Neural crest cell (in vitro differentiated cells): ENCODE results near the gene LIPC. TPM values are rescaled to one million over a fixed set of nuclear protein-coding genes. Genes with fewer than 3 reads are reported as not detected.

Experiments
- DNase-seq: peaks from one replicate; pipeline ENCODE4 v3.0.0; 2021; ENCODE audit warnings: low read depth, mixed read lengths, low spot score
- H3K27ac Mint-ChIP-seq: one replicate; pipeline ENCODE4 v1.8.0; 2021; ENCODE audit warnings: mild to moderate bottlenecking, mixed read lengths; ENCODE audit not compliant: unreplicated experiment
- H3K27me3 Mint-ChIP-seq: 2 replicates; pipeline ENCODE4 v1.8.0; 2021; ENCODE audit warnings: low read depth, mild to moderate bottlenecking, mixed read lengths
- H3K36me3 Mint-ChIP-seq: 2 replicates; pipeline ENCODE4 v1.8.0; 2021; ENCODE audit warnings: low read depth, mild to moderate bottlenecking, mixed read lengths
- H3K4me1 Mint-ChIP-seq: 2 replicates; pipeline ENCODE4 v1.8.0; 2021; ENCODE audit warnings: mixed read lengths
- H3K4me3 Mint-ChIP-seq: one replicate; pipeline ENCODE4 v1.8.0; 2021; ENCODE audit warnings: mild to moderate bottlenecking, mixed read lengths
- H3K9me3 Mint-ChIP-seq: 2 replicates; pipeline ENCODE4 v1.8.0; 2021; ENCODE audit warnings: mixed read lengths
- total RNA-seq: library from RNA; stranded (reverse); gene quantifications from 2 replicates; pipeline ENCODE4 v1.2.1, GENCODE V29; 2021
- TF ChIP-seq, protein P1 (sequence below): fragments of 200-600 bp; sonication (generic); conservative IDR thresholded peaks from 2 replicates; pipeline ENCODE4 v1.5.0; 2021; ENCODE audit warnings: antibody characterized with exemption, mild to moderate bottlenecking

The LIPC gene
- total RNA-seq, 1 donor from 2014 or later: not detected

DNA sequence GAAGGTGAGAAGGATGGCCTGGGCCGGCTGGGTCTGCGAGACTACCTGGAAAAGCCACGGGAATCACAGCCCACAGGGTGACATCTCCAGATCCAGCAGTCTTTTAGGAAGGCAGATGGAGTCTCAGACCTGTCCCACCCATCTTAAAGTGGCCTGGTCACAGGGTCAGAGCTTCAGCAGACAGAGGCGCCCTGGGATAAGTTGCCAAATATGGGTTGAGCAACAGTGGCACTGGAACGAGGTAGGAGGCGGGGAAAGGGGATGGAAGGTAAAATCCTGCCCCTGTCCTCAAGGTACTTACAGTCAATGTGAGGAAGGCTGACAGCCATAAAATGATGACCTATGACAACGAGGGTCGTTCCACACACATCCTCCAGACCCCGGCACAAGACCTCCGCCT is 80.7 kb downstream of the LIPC start:
- no peaks in the 10 kb centered on the region for H3K27me3 Mint-ChIP-seq
- DNase-seq: no peak
- no peak overlapping the region for H3K27ac Mint-ChIP-seq

GRCh38 chr15:58513008-58513407 is 81.2 kb downstream of the LIPC start:
- TF ChIP-seq, protein P1, sequence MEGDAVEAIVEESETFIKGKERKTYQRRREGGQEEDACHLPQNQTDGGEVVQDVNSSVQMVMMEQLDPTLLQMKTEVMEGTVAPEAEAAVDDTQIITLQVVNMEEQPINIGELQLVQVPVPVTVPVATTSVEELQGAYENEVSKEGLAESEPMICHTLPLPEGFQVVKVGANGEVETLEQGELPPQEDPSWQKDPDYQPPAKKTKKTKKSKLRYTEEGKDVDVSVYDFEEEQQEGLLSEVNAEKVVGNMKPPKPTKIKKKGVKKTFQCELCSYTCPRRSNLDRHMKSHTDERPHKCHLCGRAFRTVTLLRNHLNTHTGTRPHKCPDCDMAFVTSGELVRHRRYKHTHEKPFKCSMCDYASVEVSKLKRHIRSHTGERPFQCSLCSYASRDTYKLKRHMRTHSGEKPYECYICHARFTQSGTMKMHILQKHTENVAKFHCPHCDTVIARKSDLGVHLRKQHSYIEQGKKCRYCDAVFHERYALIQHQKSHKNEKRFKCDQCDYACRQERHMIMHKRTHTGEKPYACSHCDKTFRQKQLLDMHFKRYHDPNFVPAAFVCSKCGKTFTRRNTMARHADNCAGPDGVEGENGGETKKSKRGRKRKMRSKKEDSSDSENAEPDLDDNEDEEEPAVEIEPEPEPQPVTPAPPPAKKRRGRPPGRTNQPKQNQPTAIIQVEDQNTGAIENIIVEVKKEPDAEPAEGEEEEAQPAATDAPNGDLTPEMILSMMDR: no peak
- peaks cover 3% of the 10 kb centered on the region for H3K9me3 Mint-ChIP-seq
- H3K4me1 Mint-ChIP-seq: peaks cover 27% of the 10 kb centered on the region
- no peaks in the 10 kb centered on the region for H3K27me3 Mint-ChIP-seq
- DNase-seq: no peak
- H3K27ac Mint-ChIP-seq: no peak overlapping the region
- peaks cover 3% of the 10 kb centered on the region for H3K36me3 Mint-ChIP-seq
- H3K4me3 Mint-ChIP-seq: no peak overlapping the region

More for the DNA sequence above, 80.7 kb downstream of the LIPC start:
- Mint-ChIP-seq H3K9me3 (peaks cover 3% of the 10 kb centered on the region), H3K4me1 (peaks cover 22% of the 10 kb centered on the region), H3K36me3 (peaks cover 3% of the 10 kb centered on the region), H3K4me3 (no peak overlapping the region)
- TF ChIP-seq, protein P1: no peak

DNA sequence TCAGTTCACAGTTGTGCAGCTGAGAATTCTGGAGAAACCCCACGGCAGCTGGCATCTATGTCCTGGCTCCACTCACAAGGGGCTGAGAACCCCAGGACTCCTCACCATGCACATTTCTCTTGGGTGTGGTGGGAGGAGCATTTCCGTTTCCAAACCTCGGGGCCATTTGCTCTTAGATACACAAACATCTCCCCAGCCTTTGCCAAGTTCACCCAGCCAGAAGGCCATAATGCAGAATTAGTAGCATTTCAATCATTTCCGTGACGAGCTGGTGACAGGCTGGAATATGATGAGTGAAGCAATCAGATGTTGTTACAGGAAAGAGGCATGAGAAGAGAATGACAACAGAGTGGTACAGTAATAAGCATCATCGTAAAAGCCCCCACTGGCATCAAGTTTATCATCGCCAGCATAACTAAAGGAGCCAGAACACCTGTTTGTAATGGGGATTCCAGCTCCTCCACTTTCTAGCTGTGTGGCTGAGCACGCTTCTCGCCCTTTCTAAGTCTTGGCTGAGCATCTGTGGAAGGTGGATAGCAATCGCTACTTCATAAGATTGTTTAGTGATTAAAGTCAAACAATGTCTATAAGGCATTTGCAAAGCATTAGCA is 82.0 kb downstream of the LIPC start:
- Mint-ChIP-seq H3K27me3 (no peaks in the 10 kb centered on the region), H3K27ac (no peak overlapping the region), H3K9me3 (peaks cover 3% of the 10 kb centered on the region), H3K36me3 (peaks cover 3% of the 10 kb centered on the region), H3K4me3 (no peak overlapping the region), H3K4me1 (peaks cover 36% of the 10 kb centered on the region)
- TF ChIP-seq, protein P1: no peak
- no peak for DNase-seq

GRCh38 chr15:58515807-58516206 is 84.0 kb downstream of the LIPC start:
- TF ChIP-seq, protein P1: no peak
- Mint-ChIP-seq H3K4me1 (peaks cover 49% of the 10 kb centered on the region), H3K27ac (no peak overlapping the region), H3K4me3 (no peak overlapping the region), H3K9me3 (peaks cover 3% of the 10 kb centered on the region), H3K36me3 (peaks cover 3% of the 10 kb centered on the region), H3K27me3 (no peaks in the 10 kb centered on the region)
- DNase-seq: no peak

DNA sequence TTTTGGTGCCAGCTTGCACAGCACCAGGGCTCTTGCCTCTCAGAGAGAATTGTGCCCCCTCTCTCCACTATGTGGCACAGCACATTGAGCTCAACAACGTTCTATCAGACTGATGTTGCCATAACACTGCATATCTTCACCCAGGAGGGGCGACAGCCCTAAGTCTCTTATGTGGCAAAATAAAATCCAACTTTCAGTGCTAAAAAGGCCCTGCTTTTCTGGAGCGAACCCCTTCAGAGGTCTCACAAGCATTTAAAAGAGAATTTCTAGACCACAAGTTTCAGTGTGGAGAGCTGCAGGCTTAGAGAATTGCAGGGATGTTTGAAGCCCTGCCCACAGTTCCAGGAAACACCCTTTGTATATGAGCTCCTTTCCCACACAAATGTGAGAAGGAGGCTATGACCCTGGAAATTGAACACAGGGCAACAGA is 85.5 kb downstream of the LIPC start:
- Mint-ChIP-seq H3K4me3 (no peak overlapping the region), H3K9me3 (peaks cover 3% of the 10 kb centered on the region), H3K27me3 (no peaks in the 10 kb centered on the region), H3K36me3 (peaks cover 3% of the 10 kb centered on the region), H3K27ac (peak overlapping the region; percentile 37), H3K4me1 (peaks cover 63% of the 10 kb centered on the region)
- TF ChIP-seq, protein P1: no peak
- DNase-seq: no peak
